Measurements from ENCODE around the gene CELSR2.

The CELSR2 gene

GRCh38 chr1:109265741-109266330 lies 16.5 kb downstream of the CELSR2 start:
- DNase-seq, result no peak

- no peak for DNase-seq
Measured at GRCh38 chr1:109266965-109267364, 17.6 kb downstream of the CELSR2 start.

DNA sequence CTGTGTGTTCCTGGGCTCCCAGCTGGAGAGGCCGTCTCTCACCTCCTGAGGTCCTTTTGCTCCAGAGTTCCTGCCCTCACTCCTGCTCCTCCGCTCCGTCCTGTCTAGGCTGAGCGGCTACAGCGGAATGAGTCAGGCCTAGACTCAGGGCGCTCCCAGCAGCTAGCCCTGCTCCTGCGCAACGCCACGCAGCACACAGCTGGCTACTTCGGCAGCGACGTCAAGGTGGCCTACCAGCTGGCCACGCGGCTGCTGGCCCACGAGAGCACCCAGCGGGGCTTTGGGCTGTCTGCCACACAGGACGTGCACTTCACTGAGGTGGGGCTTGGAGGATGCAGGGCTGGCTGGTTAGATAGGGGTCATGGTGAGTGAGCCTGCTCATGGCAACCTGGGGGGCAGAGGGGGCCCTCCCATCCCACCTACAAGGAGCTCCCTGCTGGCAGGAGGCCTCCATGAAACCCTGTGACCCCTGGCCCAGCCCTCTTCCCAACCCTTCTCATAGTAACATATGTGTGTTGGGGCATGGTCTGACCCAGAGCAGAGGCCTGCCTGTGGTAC lies 18.5 kb downstream of the CELSR2 start:
- no peak for DNase-seq

DNA sequence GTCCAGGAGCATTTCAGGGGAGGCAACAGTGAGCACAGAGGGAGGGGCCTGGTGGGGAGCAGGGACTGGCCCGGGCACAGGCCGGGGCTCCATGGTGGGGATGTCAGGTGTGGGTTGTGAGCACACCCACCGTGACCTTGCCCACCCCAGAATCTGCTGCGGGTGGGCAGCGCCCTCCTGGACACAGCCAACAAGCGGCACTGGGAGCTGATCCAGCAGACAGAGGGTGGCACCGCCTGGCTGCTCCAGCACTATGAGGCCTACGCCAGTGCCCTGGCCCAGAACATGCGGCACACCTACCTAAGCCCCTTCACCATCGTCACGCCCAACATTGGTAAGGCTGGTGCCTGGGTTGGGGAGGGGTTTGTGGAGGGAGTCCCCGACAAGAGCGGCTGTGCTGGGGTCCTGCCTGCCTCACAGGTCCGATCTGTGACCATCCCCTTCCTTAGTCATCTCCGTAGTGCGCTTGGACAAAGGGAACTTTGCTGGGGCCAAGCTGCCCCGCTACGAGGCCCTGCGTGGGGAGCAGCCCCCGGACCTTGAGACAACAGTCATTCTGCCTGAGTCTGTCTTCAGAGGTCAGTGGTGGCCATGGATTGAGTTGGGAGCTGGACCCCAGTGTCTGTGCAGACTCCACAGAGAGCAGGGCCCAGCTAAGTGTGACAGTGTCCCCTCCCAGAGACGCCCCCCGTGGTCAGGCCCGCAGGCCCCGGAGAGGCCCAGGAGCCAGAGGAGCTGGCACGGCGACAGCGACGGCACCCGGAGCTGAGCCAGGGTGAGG lies 19.3 kb downstream of the CELSR2 start:
- DNase-seq, result no peak

DNA sequence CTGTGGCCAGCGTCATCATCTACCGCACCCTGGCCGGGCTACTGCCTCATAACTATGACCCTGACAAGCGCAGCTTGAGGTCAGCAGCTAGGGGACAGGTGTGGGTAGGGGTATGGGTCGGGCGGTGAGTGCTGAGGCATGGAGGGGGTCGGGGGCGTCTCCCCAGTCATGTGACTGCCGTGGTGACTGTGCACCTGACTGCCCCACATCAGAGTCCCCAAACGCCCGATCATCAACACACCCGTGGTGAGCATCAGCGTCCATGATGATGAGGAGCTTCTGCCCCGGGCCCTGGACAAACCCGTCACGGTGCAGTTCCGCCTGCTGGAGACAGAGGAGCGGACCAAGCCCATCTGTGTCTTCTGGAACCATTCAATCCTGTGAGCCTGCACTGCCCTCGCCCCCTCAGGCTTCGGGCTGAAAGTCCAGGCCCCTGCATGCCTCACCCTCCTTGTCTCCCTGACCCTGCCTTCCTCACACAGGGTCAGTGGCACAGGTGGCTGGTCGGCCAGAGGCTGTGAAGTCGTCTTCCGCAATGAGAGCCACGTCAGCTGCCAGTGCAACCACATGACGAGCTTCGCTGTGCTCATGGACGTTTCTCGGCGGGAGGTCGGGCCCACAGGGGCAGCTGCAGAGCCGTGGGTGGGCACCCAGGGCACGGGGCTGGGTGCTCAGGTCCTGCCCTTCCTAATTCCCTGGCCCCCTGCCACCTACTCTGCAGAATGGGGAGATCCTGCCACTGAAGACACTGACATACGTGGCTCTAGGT lies 20.1 kb downstream of the CELSR2 start:
- DNase-seq, result no peak

GRCh38 chr1:109269981-109270622 lies 20.8 kb downstream of the CELSR2 start:
- no peak for DNase-seq

GRCh38 chr1:109270623-109271317 lies 21.4 kb downstream of the CELSR2 start:
- DNase-seq, result no peak

GRCh38 chr1:109271458-109271857 lies 22.1 kb downstream of the CELSR2 start:
- no peak for DNase-seq

GRCh38 chr1:109272021-109272799 lies 22.9 kb downstream of the CELSR2 start:
- no peak for DNase-seq

DNA sequence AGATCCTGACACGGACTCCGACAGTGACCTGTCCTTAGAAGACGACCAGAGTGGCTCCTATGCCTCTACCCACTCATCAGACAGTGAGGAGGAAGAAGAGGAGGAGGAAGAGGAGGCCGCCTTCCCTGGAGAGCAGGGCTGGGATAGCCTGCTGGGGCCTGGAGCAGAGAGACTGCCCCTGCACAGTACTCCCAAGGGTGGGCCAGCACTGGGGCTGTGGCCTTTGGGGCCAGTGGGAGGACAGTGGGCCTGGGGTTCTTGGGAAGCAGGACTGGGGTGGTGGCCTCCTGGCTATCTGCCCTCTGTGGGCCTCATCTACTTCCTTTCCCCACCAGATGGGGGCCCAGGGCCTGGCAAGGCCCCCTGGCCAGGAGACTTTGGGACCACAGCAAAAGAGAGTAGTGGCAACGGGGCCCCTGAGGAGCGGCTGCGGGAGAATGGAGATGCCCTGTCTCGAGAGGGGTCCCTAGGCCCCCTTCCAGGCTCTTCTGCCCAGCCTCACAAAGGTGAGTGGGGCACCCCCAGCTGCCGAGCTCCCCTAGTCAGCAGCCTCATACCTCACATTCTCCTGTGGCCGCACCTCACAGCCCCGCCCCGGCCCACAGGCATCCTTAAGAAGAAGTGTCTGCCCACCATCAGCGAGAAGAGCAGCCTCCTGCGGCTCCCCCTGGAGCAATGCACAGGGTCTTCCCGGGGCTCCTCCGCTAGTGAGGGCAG lies 23.6 kb downstream of the CELSR2 start:
- no peak for DNase-seq

DNA sequence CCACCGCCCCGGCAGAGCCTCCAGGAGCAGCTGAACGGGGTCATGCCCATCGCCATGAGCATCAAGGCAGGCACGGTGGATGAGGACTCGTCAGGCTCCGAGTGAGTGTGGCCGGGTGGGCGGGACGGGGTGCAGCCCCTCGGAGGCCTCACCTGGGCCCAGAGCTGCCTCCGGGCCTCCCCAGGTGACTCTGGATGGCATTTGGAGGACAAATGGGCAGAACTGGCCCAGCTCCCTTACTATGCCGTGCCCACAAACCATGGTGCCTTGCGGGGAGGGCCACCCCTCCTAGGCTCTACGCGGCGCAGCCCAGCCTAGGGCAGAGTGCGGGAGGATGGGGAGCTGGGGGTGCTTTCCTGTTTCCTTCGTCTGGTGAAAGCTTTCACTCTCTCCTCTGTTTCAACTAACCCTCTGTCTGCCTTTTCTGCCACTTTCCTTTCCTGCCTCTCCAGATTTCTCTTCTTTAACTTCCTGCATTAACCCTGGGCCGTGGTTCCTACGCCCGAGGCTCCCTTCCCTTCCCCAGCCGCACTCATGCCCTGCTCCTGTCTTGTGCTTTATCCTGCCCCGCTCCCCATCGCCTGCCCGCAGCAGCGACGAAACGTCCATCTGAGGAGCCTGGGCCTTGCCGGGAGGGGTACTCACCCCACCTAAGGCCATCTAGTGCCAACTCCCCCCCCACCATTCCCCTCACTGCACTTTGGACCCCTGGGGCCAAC lies 24.4 kb downstream of the CELSR2 start:
- no peak for DNase-seq

DNA sequence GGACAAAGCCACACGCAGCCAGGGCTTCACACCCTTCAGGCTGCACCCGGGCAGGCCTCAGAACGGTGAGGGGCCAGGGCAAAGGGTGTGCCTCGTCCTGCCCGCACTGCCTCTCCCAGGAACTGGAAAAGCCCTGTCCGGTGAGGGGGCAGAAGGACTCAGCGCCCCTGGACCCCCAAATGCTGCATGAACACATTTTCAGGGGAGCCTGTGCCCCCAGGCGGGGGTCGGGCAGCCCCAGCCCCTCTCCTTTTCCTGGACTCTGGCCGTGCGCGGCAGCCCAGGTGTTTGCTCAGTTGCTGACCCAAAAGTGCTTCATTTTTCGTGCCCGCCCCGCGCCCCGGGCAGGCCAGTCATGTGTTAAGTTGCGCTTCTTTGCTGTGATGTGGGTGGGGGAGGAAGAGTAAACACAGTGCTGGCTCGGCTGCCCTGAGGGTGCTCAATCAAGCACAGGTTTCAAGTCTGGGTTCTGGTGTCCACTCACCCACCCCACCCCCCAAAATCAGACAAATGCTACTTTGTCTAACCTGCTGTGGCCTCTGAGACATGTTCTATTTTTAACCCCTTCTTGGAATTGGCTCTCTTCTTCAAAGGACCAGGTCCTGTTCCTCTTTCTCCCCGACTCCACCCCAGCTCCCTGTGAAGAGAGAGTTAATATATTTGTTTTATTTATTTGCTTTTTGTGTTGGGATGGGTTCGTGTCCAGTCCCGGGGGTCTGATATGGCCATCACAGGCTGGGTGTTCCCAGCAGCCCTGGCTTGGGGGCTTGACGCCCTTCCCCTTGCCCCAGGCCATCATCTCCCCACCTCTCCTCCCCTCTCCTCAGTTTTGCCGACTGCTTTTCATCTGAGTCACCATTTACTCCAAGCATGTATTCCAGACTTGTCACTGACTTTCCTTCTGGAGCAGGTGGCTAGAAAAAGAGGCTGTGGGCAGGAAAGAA lies 25.5 kb downstream of the CELSR2 start:
- DNase-seq, result peak; percentile 58

DNA sequence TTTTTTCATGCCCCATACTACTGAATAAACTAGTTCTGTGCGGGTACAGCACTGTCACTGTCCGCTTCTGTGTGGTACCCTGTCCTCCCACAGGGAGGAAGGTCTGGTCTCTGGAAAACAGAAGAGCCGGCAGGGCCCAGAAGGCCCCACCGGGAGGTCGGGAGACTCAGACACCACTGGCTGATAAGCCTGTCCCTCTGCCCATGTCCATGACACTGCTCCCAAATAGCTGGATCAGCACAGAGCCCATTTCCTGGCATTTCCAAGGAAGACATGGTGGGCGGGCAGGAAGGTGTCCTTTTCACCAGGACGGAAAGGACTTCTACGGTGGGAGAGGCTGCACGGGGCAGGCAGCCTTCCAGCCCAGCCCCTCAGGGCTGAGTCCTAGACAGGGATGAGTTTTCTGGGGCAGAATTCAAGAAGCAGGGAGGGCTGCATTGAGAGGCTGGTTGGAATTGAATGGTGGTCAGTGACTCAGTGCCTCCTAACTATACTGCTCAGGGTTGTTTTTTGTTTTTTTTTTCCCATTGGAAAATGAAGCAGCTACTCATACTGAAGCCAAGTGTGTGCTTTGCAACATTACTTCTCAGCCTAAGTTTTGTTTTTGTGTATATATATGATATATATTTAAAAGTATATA lies 26.5 kb downstream of the CELSR2 start:
- no peak for DNase-seq

DNA sequence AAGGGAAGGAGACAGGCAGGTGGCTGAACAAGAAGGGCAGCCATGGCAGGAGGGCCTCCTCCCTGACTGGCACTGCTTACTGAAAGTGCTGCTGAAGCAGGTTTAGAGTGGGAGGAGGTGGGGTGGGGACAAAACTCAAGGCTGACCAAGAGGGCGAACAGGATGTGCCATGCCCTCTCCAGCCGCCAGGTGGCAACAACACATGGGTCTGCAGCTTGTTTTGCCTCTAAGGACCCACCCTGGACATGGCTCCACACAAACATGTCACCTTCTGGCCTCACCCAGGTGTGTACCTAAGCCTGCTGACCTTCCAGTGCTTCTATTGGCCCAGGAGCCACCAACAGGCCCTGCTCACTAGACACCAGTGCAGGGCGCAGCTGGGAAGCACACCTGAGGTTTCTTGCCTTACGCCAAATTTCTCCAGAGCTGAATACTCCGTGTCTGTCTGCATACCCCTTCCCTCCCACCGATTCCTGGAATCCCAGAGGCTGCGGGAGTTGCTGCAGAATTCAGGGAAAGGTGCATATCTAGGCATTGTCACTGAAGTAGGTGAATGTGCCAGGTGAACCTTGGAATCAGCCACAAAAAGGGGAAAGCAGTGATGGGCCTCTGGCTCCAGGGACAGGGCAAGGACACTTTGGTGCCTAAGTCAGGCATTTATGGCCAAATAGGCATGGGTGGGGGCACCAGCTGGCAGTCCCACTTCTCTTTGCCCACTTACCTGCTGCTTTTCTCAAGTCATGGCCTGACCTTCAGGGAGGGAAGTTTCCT lies 28.3 kb downstream of the CELSR2 start:
- peak; percentile 57 for DNase-seq

DNA sequence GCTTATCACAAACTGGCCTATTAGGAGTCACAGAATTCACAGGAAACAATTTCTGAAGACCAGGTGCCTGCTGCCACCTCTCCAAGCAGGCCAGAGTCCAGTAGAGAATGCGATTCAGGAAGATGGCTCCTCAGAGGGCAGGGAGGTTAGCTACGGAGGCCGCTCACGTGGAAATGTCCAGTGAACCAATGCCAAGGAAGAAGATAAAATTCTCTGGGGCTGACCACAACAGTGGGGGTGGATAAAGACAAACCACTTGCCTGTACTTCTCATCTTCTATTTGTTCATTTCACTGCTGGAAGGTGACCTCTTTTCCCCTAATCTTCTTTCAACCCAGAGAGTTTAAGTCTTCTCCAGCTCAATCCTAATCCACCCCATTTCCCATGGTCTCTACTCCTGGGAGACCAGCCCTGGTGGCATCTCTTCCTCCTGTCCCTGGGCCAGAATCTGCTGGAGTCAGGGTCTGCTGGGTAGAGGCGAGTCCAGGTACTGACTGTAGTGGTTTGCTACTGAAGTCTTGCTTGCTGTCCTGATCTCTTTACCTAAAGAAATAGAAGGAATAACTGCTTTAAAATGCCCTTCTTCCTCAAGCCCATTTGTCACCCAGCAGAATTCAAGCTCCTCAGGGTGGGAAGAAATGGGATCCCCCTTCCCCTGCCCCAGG lies 30.4 kb downstream of the CELSR2 start:
- DNase-seq, result no peak

GRCh38 chr1:109280862-109281261 lies 31.5 kb downstream of the CELSR2 start:
- no peak for DNase-seq

Data from COR-L47 (cell line).